Kidney (tissue), 14 donors: ENCODE data around the gene METTL15. TPM values are rescaled to one million over a fixed set of nuclear protein-coding genes. Genes with fewer than 3 reads are reported as not detected.
A peak's percentile ranks its signal among the peaks of the same experiment; 100 is the strongest.
"Not testable (repeated sequence)": the region's sequence is repeated elsewhere in the genome, so short reads cannot be mapped to it uniquely, and the experiment has no call there.

ENCODE experiments used
- DNase-seq, 5 donors: peaks; one replicate each; pipeline ENCODE4 v3.0.0-alpha.2; 2013 to 2020
- FAIRE-seq: peaks from 2 replicates; lab custom pipeline; 2012; peaks lifted over from hg19 to GRCh38; lab: Jason Lieb, UNC
- H3K27ac ChIP-seq, 2 donors: one replicate each; pipeline ENCODE4 v1.7.0; 2013; ENCODE audit warnings: low read depth in 2 of 2, low read length in 2 of 2, inconsistent platforms in 1 of 2
- H3K27me3 ChIP-seq: one replicate; pipeline ENCODE4 v1.7.1; 2013; ENCODE audit warnings: low read length, inconsistent platforms; ENCODE audit not compliant: control insufficient read depth, insufficient read depth
- H3K36me3 ChIP-seq, 3 donors: one replicate each; pipeline versions ENCODE4 v1.7.0 to v1.7.1; 2013; ENCODE audit warnings: low read length in 3 of 3, control low read depth in 1 of 3, inconsistent platforms in 1 of 3; ENCODE audit not compliant: insufficient read depth in 3 of 3, control insufficient read depth in 2 of 3
- H3K4me1 ChIP-seq, 3 donors: one replicate each; pipeline versions ENCODE4 v1.7.0 to v1.7.1; 2013; ENCODE audit warnings: low read length in 3 of 3, inconsistent platforms in 1 of 3, low read depth in 1 of 3; ENCODE audit not compliant: control insufficient read depth in 2 of 3, insufficient read depth in 2 of 3
- H3K4me3 ChIP-seq, 3 donors: one replicate each; pipeline versions ENCODE4 v1.7.0 to v1.8.1; 2013; ENCODE audit warnings: low read length in 3 of 3, control low read depth in 1 of 3, inconsistent platforms in 1 of 3
- H3K9ac ChIP-seq, 3 donors: one replicate each; pipeline versions ENCODE4 v1.7.0 to v1.7.1; 2013; ENCODE audit warnings: low read length in 3 of 3, control low read depth in 1 of 3, inconsistent platforms in 1 of 3
- H3K9me3 ChIP-seq, 3 donors: one replicate each; pipeline versions ENCODE4 v1.7.0 to v1.7.1; 2013; ENCODE audit warnings: low read length in 3 of 3, control low read depth in 1 of 3, inconsistent platforms in 1 of 3; ENCODE audit not compliant: control insufficient read depth in 2 of 3, insufficient read depth in 1 of 3
- CTCF ChIP-seq: IDR thresholded peaks from 3 replicates; pipeline ENCODE4 v1.5.1; 2012; ENCODE audit warnings: mild to moderate bottlenecking, moderate library complexity, borderline replicate concordance; ENCODE audit not compliant: insufficient read depth; ENCODE audit errors: extremely low read depth
- intact Hi-C: fragments of 100-400 bp; cut with DNase I; formaldehyde crosslinking; loops from one replicate; pipeline ENCODE4 v1.11.1; 2022
- polyA plus RNA-seq: library from polyadenylated mRNA; stranded (reverse); fragments of 350-450 nt; fragmentation: Illumina TruSeq; extraction: RNeasy Lipid Tissue Mini Kit (QIAGEN cat#74804); gene quantifications from one replicate; pipeline ENCODE4 v1.2.3, GENCODE V29; 2014; ENCODE audit warnings: low read depth, low replicate concordance; ENCODE audit not compliant: insufficient read depth
- total RNA-seq: library from RNA; stranded (reverse); fragmentation: NEBNext Ultra II Directional; extraction: Animal tissue kit (Norgen Biotek cat#: 25700); gene quantifications from one replicate; pipeline ENCODE4 v1.2.1, GENCODE V29; 2021
- donor health status: control.
- donor health status: control.
- donor health status: control.
- donor health status: control.
- donor health status: control.
- donor health status: DM: yes; HTN: yes; CAD: no.
- donor health status: Normal renal cell carcinoma (clear cell type).

METTL15 gene
- total and polyA plus RNA-seq, 2 donors from 2014 or later: 6.4 to 14.7 TPM

DNA sequence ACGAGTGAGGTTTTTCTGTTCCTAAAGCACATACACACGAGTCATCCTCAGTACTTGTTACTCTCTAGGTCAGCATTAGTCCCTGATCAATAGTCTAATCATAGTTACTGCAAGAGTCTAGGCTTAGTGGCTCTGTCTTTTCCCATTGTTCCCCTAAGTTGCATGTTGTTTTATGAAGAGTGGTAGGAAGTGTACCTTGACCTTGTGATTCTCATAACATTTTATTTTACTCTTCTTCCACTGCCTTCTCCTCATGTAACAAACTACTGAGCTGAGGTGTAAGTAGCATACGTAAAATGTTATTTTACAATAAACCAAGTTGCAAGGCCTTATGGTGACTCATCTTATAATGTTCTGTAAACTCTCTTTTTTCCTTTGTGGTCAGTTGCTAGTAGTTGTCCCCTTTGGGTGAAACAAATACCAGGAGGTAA lies 15.0 kb downstream of the METTL15 start:
- DNase-seq (no peak), FAIRE-seq (no peak)
- Histone ChIP-seq H3K4me3 (no peak overlapping the region), H3K4me1 (no peaks in the 10 kb centered on the region), H3K9me3 (no peaks in the 10 kb centered on the region), H3K36me3 (no peaks in the 10 kb centered on the region), H3K27ac (no peak overlapping the region), H3K9ac (no peak overlapping the region), H3K27me3 (no peaks in the 10 kb centered on the region)
- TF ChIP-seq CTCF: no peak
- intact Hi-C loops: no loop called here

GRCh38 chr11:28132548-28132947 lies 24.4 kb downstream of the METTL15 start:
- DNase-seq (no peak), FAIRE-seq (peak; percentile 35)
- H3K4me3 ChIP-seq: no peak overlapping the region
- no peaks in the 10 kb centered on the region for H3K9me3 ChIP-seq
- no peaks in the 10 kb centered on the region for H3K4me1 ChIP-seq
- TF ChIP-seq CTCF: no peak
- no peak overlapping the region for H3K9ac ChIP-seq
- no peak overlapping the region for H3K27ac ChIP-seq
- intact Hi-C loops: no loop called here
- H3K27me3 ChIP-seq: no peaks in the 10 kb centered on the region
- peaks cover 0 to 2% (median 0%) of the 10 kb centered on the region in 3 donors for H3K36me3 ChIP-seq

DNA sequence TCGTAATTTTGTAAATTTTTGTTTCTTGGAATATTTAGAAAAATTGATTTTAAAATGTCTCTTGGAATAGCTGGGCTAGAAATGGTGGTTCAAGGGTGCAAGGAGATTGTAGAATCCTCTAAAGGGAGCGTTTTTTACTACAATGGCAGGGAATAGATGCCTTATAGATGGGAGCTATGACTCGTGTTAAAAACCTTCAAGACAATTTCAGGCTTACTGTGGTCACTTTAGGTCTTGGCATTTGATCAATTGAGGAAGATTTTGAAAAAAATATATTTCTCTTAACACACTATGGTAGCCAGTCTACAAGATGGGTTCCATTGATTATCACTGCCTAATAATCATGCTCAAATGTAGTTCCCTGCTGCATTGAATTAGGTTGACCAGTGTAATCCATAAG lies 25.0 kb downstream of the METTL15 start:
- no peak for DNase-seq
- no peak for TF ChIP-seq CTCF
- Histone ChIP-seq H3K36me3 (peaks cover 0 to 2% (median 0%) of the 10 kb centered on the region in 3 donors), H3K27ac (no peak overlapping the region), H3K9ac (no peak overlapping the region), H3K4me3 (no peak overlapping the region), H3K9me3 (no peaks in the 10 kb centered on the region), H3K4me1 (no peaks in the 10 kb centered on the region), H3K27me3 (no peaks in the 10 kb centered on the region)
- intact Hi-C loops: no loop called here
- FAIRE-seq: no peak

DNA sequence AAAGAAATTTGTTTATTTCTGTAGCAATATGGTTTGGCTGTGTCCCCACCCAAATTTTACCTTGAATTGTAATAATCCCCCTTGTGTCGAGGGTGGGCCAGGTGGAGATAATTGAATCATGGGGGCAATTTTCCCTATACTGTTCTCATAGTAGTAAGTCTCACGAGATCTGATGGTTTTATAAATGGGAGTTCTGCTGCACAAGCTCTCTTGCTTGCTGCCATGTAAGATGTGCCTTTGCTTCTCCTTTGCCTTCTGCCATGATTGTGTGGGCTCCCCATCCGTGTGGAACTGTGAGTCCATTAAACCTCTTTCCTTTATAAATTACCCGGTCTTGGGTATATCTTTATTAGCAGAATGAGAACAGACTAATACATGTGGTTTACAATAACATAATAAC lies 28.0 kb downstream of the METTL15 start:
- H3K4me1 ChIP-seq, H3K27ac ChIP-seq, intact Hi-C loops, DNase-seq, FAIRE-seq, H3K4me3 ChIP-seq, H3K36me3 ChIP-seq, H3K27me3 ChIP-seq, H3K9ac ChIP-seq: not testable (repeated sequence)
- peaks cover 0 to 22% (median 4%) of the 10 kb centered on the region in 3 donors for H3K9me3 ChIP-seq
